Activated naive CD4-positive, alpha-beta T cell treated with anti-CD3 and anti-CD28 coated beads for 36 hours (primary cell): Measurements from ENCODE around the gene XRCC4. TPM values are rescaled to one million over a fixed set of nuclear protein-coding genes. Genes with fewer than 3 reads are reported as not detected.

ENCODE experiments used
- CTCF ChIA-PET: fragments of 350-600 bp; sonication (Branson Sonifier 250); formaldehyde crosslinking; loops from one replicate; lab custom pipeline; 2021; ENCODE audit warnings: antibody characterized with exemption; lab: Charles Lee
- DNase-seq: peaks from one replicate; pipeline ENCODE4 v3.0.0-alpha.2; 2020
- H3K27ac Mint-ChIP-seq: one replicate; pipeline ENCODE4 v1.8.0; 2021; ENCODE audit warnings: mild to moderate bottlenecking, mixed read lengths
- H3K27me3 Mint-ChIP-seq: one replicate; pipeline ENCODE4 v1.8.0; 2021; ENCODE audit warnings: low read depth, mixed read lengths
- H3K36me3 Mint-ChIP-seq: one replicate; pipeline ENCODE4 v1.8.0; 2021; ENCODE audit warnings: low read depth, mixed read lengths
- H3K4me1 Mint-ChIP-seq: one replicate; pipeline ENCODE4 v1.8.0; 2021; ENCODE audit warnings: low read depth, mixed read lengths
- H3K4me3 Mint-ChIP-seq: one replicate; pipeline ENCODE4 v1.8.0; 2021; ENCODE audit warnings: mild to moderate bottlenecking, moderate library complexity, mixed read lengths
- H3K9me3 Mint-ChIP-seq: one replicate; pipeline ENCODE4 v1.8.0; 2021; ENCODE audit warnings: mixed read lengths
- intact Hi-C: fragments of 100-400 bp; cut with micrococcal nuclease; formaldehyde crosslinking; loops from one replicate; pipeline ENCODE4 v1.15.1; 2023
- total RNA-seq, 2 experiments: library from RNA; stranded (reverse); gene quantifications; one replicate each; pipeline ENCODE4 v1.2.3, GENCODE V29; 2021

XRCC4 gene
- total RNA-seq, 2 experiments from 2014 or later: 12.1 to 12.8 TPM

GRCh38 chr5:83321483-83322055 is 244.2 kb downstream of the XRCC4 start:
- no peak overlapping the region for H3K27ac Mint-ChIP-seq
- no peak for DNase-seq
- CTCF ChIA-PET: no interaction called here
- no peaks in the 10 kb centered on the region for H3K9me3 Mint-ChIP-seq
- intact Hi-C loops: no loop called here
- H3K4me3 Mint-ChIP-seq: no peak overlapping the region
- no peaks in the 10 kb centered on the region for H3K4me1 Mint-ChIP-seq
- H3K36me3 Mint-ChIP-seq: no peaks in the 10 kb centered on the region
- no peaks in the 10 kb centered on the region for H3K27me3 Mint-ChIP-seq

- Mint-ChIP-seq H3K4me3 (no peak overlapping the region), H3K27me3 (no peaks in the 10 kb centered on the region), H3K4me1 (no peaks in the 10 kb centered on the region), H3K27ac (no peak overlapping the region), H3K36me3 (no peaks in the 10 kb centered on the region), H3K9me3 (no peaks in the 10 kb centered on the region)
- CTCF ChIA-PET: no interaction called here
- DNase-seq: no peak
- intact Hi-C loops: no loop called here
These were observed 245.1 kb downstream of the XRCC4 start for GRCh38 chr5:83322273-83322924.

GRCh38 chr5:83323557-83324180 is 246.3 kb downstream of the XRCC4 start:
- intact Hi-C loops: no loop called here
- Mint-ChIP-seq H3K27me3 (no peaks in the 10 kb centered on the region), H3K4me3 (no peak overlapping the region), H3K4me1 (no peaks in the 10 kb centered on the region), H3K36me3 (no peaks in the 10 kb centered on the region), H3K9me3 (no peaks in the 10 kb centered on the region), H3K27ac (no peak overlapping the region)
- CTCF ChIA-PET: no interaction called here
- no peak for DNase-seq

- no peaks in the 10 kb centered on the region for H3K4me1 Mint-ChIP-seq
- H3K36me3 Mint-ChIP-seq: no peaks in the 10 kb centered on the region
- CTCF ChIA-PET: no interaction called here
- intact Hi-C loops: no loop called here
- DNase-seq: no peak
- H3K27ac Mint-ChIP-seq: no peak overlapping the region
- H3K27me3 Mint-ChIP-seq: no peaks in the 10 kb centered on the region
- no peak overlapping the region for H3K4me3 Mint-ChIP-seq
- H3K9me3 Mint-ChIP-seq: no peaks in the 10 kb centered on the region
These were observed 254.5 kb downstream of the XRCC4 start for GRCh38 chr5:83331842-83332241.

- H3K9me3 Mint-ChIP-seq: no peaks in the 10 kb centered on the region
- CTCF ChIA-PET: interaction anchor here (0.8 kb wide), 1 partner anchor 92 kb away, joined by 3 read pairs; no protein-coding TSS in a partner anchor
- no peak overlapping the region for H3K27ac Mint-ChIP-seq
- no peak overlapping the region for H3K4me3 Mint-ChIP-seq
- DNase-seq: no peak
- intact Hi-C loops: no loop called here
- no peaks in the 10 kb centered on the region for H3K27me3 Mint-ChIP-seq
- no peaks in the 10 kb centered on the region for H3K36me3 Mint-ChIP-seq
- H3K4me1 Mint-ChIP-seq: peaks cover 15% of the 10 kb centered on the region
These were observed 260.2 kb downstream of the XRCC4 start for GRCh38 chr5:83337453-83338035.

GRCh38 chr5:83340511-83340918 is 263.2 kb downstream of the XRCC4 start:
- peaks cover 1% of the 10 kb centered on the region for H3K9me3 Mint-ChIP-seq
- no peaks in the 10 kb centered on the region for H3K36me3 Mint-ChIP-seq
- H3K27me3 Mint-ChIP-seq: no peaks in the 10 kb centered on the region
- DNase-seq: no peak
- peaks cover 15% of the 10 kb centered on the region for H3K4me1 Mint-ChIP-seq
- intact Hi-C loops: no loop called here
- no peak overlapping the region for H3K4me3 Mint-ChIP-seq
- CTCF ChIA-PET: no interaction called here
- no peak overlapping the region for H3K27ac Mint-ChIP-seq

GRCh38 chr5:83341815-83342334 is 264.5 kb downstream of the XRCC4 start:
- intact Hi-C loops: no loop called here
- Mint-ChIP-seq H3K4me3 (no peak overlapping the region), H3K36me3 (peaks cover 1% of the 10 kb centered on the region), H3K9me3 (peaks cover 2% of the 10 kb centered on the region), H3K4me1 (peaks cover 15% of the 10 kb centered on the region), H3K27ac (no peak overlapping the region), H3K27me3 (no peaks in the 10 kb centered on the region)
- CTCF ChIA-PET: no interaction called here
- DNase-seq: no peak

GRCh38 chr5:83342465-83342864 is 265.1 kb downstream of the XRCC4 start:
- intact Hi-C loops: no loop called here
- Mint-ChIP-seq H3K9me3 (peaks cover 6% of the 10 kb centered on the region), H3K27ac (no peak overlapping the region), H3K4me1 (peaks cover 15% of the 10 kb centered on the region), H3K36me3 (peaks cover 6% of the 10 kb centered on the region), H3K4me3 (no peak overlapping the region), H3K27me3 (no peaks in the 10 kb centered on the region)
- DNase-seq: no peak
- CTCF ChIA-PET: interaction anchor here (0.7 kb wide), 1 partner anchor 1470 kb away, joined by 8 read pairs; no protein-coding TSS in a partner anchor

- peaks cover 14% of the 10 kb centered on the region for H3K9me3 Mint-ChIP-seq
- CTCF ChIA-PET: no interaction called here
- H3K4me3 Mint-ChIP-seq: no peak overlapping the region
- intact Hi-C loops: no loop called here
- peaks cover 15% of the 10 kb centered on the region for H3K4me1 Mint-ChIP-seq
- no peak for DNase-seq
- H3K36me3 Mint-ChIP-seq: peaks cover 12% of the 10 kb centered on the region
- H3K27me3 Mint-ChIP-seq: no peaks in the 10 kb centered on the region
- no peak overlapping the region for H3K27ac Mint-ChIP-seq
These were observed 266.0 kb downstream of the XRCC4 start for GRCh38 chr5:83343299-83343698.

GRCh38 chr5:83345423-83345822 is 268.1 kb downstream of the XRCC4 start:
- CTCF ChIA-PET: interaction anchor here (0.6 kb wide), 2 partner anchors 84 to 187 kb away, joined by 4 read pairs; no protein-coding TSS in a partner anchor
- intact Hi-C loops: no loop called here
- peaks cover 5% of the 10 kb centered on the region for H3K4me1 Mint-ChIP-seq

GRCh38 chr5:83348281-83348780 is 271.0 kb downstream of the XRCC4 start:
- H3K4me3 Mint-ChIP-seq: no peak overlapping the region
- no peak overlapping the region for H3K27ac Mint-ChIP-seq
- CTCF ChIA-PET: no interaction called here
- peaks cover 23% of the 10 kb centered on the region for H3K36me3 Mint-ChIP-seq
- intact Hi-C loops: no loop called here
- DNase-seq: no peak
- H3K27me3 Mint-ChIP-seq: no peaks in the 10 kb centered on the region
- H3K9me3 Mint-ChIP-seq: peaks cover 33% of the 10 kb centered on the region
- H3K4me1 Mint-ChIP-seq: no peaks in the 10 kb centered on the region

More at GRCh38 chr5:83345423-83345822, 268.1 kb downstream of the XRCC4 start:
- Mint-ChIP-seq H3K4me3 (no peak overlapping the region), H3K9me3 (peaks cover 31% of the 10 kb centered on the region), H3K27ac (no peak overlapping the region), H3K36me3 (peaks cover 22% of the 10 kb centered on the region), H3K27me3 (no peaks in the 10 kb centered on the region)
- DNase-seq: no peak

- no peak for DNase-seq
- no peak overlapping the region for H3K4me3 Mint-ChIP-seq
- no peaks in the 10 kb centered on the region for H3K27me3 Mint-ChIP-seq
- H3K4me1 Mint-ChIP-seq: no peaks in the 10 kb centered on the region
- H3K36me3 Mint-ChIP-seq: peaks cover 16% of the 10 kb centered on the region
- intact Hi-C loops: no loop called here
- H3K27ac Mint-ChIP-seq: no peak overlapping the region
- H3K9me3 Mint-ChIP-seq: peaks cover 19% of the 10 kb centered on the region
- CTCF ChIA-PET: no interaction called here
These were observed 275.9 kb downstream of the XRCC4 start for GRCh38 chr5:83353231-83353630.
